Activated CD4-positive, alpha-beta memory T cell treated with anti-CD3 and anti-CD28 coated beads for 36 hours (primary cell): Measurements from ENCODE around the gene C2CD4D. TPM values are rescaled to one million over a fixed set of nuclear protein-coding genes. Genes with fewer than 3 reads are reported as not detected.

ENCODE experiments used
- CTCF ChIA-PET: fragments of 350-600 bp; sonication (Branson Sonifier 250); formaldehyde crosslinking; loops from one replicate; lab custom pipeline; 2021; ENCODE audit warnings: antibody characterized with exemption, inconsistent platforms; lab: Charles Lee
- POLR2A ChIA-PET: fragments of 350-600 bp; sonication (Branson Sonifier 250); formaldehyde crosslinking; loops from one replicate; lab custom pipeline; 2021; ENCODE audit warnings: antibody characterized with exemption; lab: Charles Lee
- DNase-seq: peaks from one replicate; pipeline ENCODE4 v3.0.0-alpha.2; 2020
- H3K27ac Mint-ChIP-seq: one replicate; pipeline ENCODE4 v1.8.0; 2021; ENCODE audit warnings: mixed read lengths
- H3K27me3 Mint-ChIP-seq: one replicate; pipeline ENCODE4 v1.8.0; 2021; ENCODE audit warnings: mixed read lengths
- H3K36me3 Mint-ChIP-seq: one replicate; pipeline ENCODE4 v1.8.0; 2021; ENCODE audit warnings: mixed read lengths
- H3K4me1 Mint-ChIP-seq: one replicate; pipeline ENCODE4 v1.8.0; 2021; ENCODE audit warnings: low read depth, mixed read lengths
- H3K4me3 Mint-ChIP-seq: one replicate; pipeline ENCODE4 v1.8.0; 2021; ENCODE audit warnings: mild to moderate bottlenecking, mixed read lengths
- H3K9me3 Mint-ChIP-seq: one replicate; pipeline ENCODE4 v1.8.0; 2021; ENCODE audit warnings: mixed read lengths
- intact Hi-C: fragments of 100-400 bp; cut with micrococcal nuclease; formaldehyde crosslinking; loops from one replicate; pipeline ENCODE4 v1.15.1; 2023
- total RNA-seq, 2 experiments: library from RNA; stranded (reverse); gene quantifications; one replicate each; pipeline ENCODE4 v1.2.3, GENCODE V29; 2021

The C2CD4D gene
- total RNA-seq, 2 experiments from 2014 or later, result 3.3 to 3.9 TPM

DNA sequence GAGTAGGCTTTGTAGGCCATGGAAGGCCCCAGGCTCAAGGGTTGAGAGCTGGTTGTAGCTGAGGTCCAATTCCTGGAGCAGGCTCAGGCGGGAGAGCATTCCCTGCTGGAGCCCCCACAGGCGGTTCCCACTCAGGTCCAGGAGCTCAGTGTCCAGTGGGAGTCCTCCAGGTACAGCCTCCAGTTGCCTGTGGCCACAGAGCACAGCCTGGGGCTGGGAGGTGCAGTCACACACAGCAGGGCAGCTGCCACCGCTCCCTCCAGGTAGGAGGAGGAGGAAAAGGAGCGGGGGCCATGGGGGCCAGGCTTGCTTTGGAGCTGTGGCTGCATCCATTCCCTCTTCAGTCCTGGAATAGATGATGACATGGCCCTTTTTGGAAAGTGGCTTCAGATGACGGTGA, 37.2 kb downstream of the C2CD4D start:
- Mint-ChIP-seq H3K36me3 (no peaks in the 10 kb centered on the region), H3K4me3 (no peak overlapping the region), H3K27ac (no peak overlapping the region), H3K9me3 (no peaks in the 10 kb centered on the region), H3K27me3 (no peaks in the 10 kb centered on the region), H3K4me1 (peaks cover 8% of the 10 kb centered on the region)
- ChIA-PET POLR2A (no interaction called here), CTCF (interaction anchor here (1.6 to 2.6 kb wide), 2 partner anchors 34 to 209 kb away, joined by 4 to 8 read pairs; no protein-coding TSS in a partner anchor)
- intact Hi-C loops, result no loop called here
- no peak for DNase-seq

GRCh38 chr1:151801846-151802245, 37.8 kb downstream of the C2CD4D start:
- H3K27ac Mint-ChIP-seq, result no peak overlapping the region
- DNase-seq, result no peak
- ChIA-PET POLR2A (no interaction called here), CTCF (interaction anchor here (1.6 to 2.6 kb wide), 2 partner anchors 35 to 208 kb away, joined by 4 to 8 read pairs; no protein-coding TSS in a partner anchor)
- no peaks in the 10 kb centered on the region for H3K9me3 Mint-ChIP-seq
- H3K27me3 Mint-ChIP-seq, result no peaks in the 10 kb centered on the region
- intact Hi-C loops, result no loop called here
- H3K4me1 Mint-ChIP-seq, result peaks cover 8% of the 10 kb centered on the region
- no peak overlapping the region for H3K4me3 Mint-ChIP-seq
- H3K36me3 Mint-ChIP-seq, result no peaks in the 10 kb centered on the region

GRCh38 chr1:151801310-151801820, 38.3 kb downstream of the C2CD4D start:
- Mint-ChIP-seq H3K27me3 (no peaks in the 10 kb centered on the region), H3K27ac (no peak overlapping the region), H3K9me3 (no peaks in the 10 kb centered on the region), H3K4me1 (peaks cover 8% of the 10 kb centered on the region), H3K4me3 (no peak overlapping the region), H3K36me3 (no peaks in the 10 kb centered on the region)
- intact Hi-C loops, result no loop called here
- ChIA-PET POLR2A (no interaction called here), CTCF (interaction anchor here (2.6 kb wide), 1 partner anchor 35 kb away, joined by 8 read pairs; no protein-coding TSS in a partner anchor)
- no peak for DNase-seq

DNA sequence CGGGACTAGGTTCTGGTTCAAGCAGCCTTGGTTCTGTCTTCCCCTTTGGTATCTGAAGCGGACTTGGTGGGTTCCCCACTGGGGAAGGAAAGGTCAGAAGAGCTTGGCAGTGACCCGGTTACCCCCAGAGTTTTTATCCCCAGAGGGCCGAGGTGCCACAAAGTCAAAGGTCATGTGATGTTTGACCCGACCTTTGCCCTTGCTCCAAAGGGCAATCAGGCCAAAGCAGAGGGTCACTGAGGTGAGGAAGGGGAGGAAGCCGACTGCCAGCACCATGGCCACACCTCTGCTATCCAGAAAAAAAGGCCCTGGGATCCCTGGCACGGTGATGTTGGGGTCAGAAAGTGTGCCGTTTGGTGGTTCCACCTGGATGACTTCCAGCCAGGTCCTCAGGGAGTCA, 38.8 kb downstream of the C2CD4D start:
- ChIA-PET CTCF (interaction anchor here (2.6 kb wide), 1 partner anchor 36 kb away, joined by 8 read pairs; no protein-coding TSS in a partner anchor), POLR2A (no interaction called here)
- Mint-ChIP-seq H3K4me3 (no peak overlapping the region), H3K4me1 (peaks cover 8% of the 10 kb centered on the region), H3K36me3 (no peaks in the 10 kb centered on the region), H3K27ac (no peak overlapping the region), H3K27me3 (no peaks in the 10 kb centered on the region), H3K9me3 (no peaks in the 10 kb centered on the region)
- DNase-seq, result no peak
- intact Hi-C loops, result no loop called here

GRCh38 chr1:151799179-151800022, 40.2 kb downstream of the C2CD4D start:
- Mint-ChIP-seq H3K36me3 (no peaks in the 10 kb centered on the region), H3K4me1 (peaks cover 8% of the 10 kb centered on the region), H3K27me3 (no peaks in the 10 kb centered on the region), H3K9me3 (no peaks in the 10 kb centered on the region), H3K27ac (no peak overlapping the region), H3K4me3 (no peak overlapping the region)
- DNase-seq, result no peak
- POLR2A ChIA-PET, result no interaction called here
- CTCF ChIA-PET, result no interaction called here
- intact Hi-C loops, result no loop called here

DNA sequence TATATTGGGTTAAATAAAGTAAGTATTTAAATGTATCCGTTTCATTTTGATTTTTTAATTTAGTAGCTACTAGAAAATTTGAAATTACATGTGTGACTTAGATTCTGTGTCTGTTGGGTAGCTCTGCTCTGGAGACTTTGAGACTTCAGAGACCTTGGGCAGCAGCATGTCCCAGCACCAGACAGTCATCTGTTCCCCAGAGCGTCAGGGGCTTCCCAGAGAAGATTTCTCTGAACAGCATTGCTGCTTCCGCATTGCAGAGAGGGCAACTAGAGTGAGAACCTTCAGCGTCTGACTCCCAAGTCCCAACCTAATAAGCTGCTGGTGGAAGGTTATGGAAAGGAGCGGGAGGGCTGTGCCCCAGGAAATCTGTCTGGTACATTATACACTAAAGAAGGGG, 41.0 kb downstream of the C2CD4D start:
- Mint-ChIP-seq H3K4me3 (no peak overlapping the region), H3K36me3 (no peaks in the 10 kb centered on the region), H3K4me1 (peaks cover 8% of the 10 kb centered on the region), H3K9me3 (no peaks in the 10 kb centered on the region), H3K27ac (no peak overlapping the region), H3K27me3 (no peaks in the 10 kb centered on the region)
- POLR2A ChIA-PET, result no interaction called here
- CTCF ChIA-PET, result no interaction called here
- no peak for DNase-seq
- intact Hi-C loops, result no loop called here

GRCh38 chr1:151790940-151791651, 48.5 kb downstream of the C2CD4D start:
- Mint-ChIP-seq H3K4me1 (peaks cover 22% of the 10 kb centered on the region), H3K27ac (peak overlapping the region; percentile 84), H3K27me3 (peaks cover 2% of the 10 kb centered on the region), H3K4me3 (peak overlapping the region; percentile 96), H3K9me3 (no peaks in the 10 kb centered on the region), H3K36me3 (peaks cover 4% of the 10 kb centered on the region)
- intact Hi-C loops, result loop anchor here (1.0 to 2.0 kb wide), 3 partner anchors 28 to 46 kb away; partner anchors contain the start of gene MRPL9
- ChIA-PET CTCF (interaction anchor here (1.1 to 4.1 kb wide), 3 partner anchors 31 to 45 kb away, joined by 3 to 24 read pairs (median 8); partner anchors contain the start of gene RORC), POLR2A (interaction anchor here (1.7 to 2.4 kb wide), 4 partner anchors 28 to 49 kb away, joined by 7 to 21 read pairs (median 14); partner anchors contain the start of genes C2CD4D and MRPL9)
- peak; percentile 20 for DNase-seq

GRCh38 chr1:151790071-151790939, 49.3 kb downstream of the C2CD4D start, which contains the start of gene TDRKH:
Gene TDRKH (minus strand): TSS chr1:151790500. CDS start chr1:151783022, 7,478 bp downstream.
- peaks cover 4% of the 10 kb centered on the region for H3K36me3 Mint-ChIP-seq
- peak within 1 kb of the TSS; percentile 96 for H3K4me3 Mint-ChIP-seq
- peak within 1 kb of the TSS; percentile 84 for H3K27ac Mint-ChIP-seq
- ChIA-PET POLR2A (interaction anchor here (0.9 to 2.4 kb wide), 6 partner anchors 27 to 50 kb away, joined by 3 to 21 read pairs (median 8); partner anchors contain the start of genes C2CD4D and MRPL9), CTCF (interaction anchor here (0.9 to 4.1 kb wide), 5 partner anchors 27 to 196 kb away, joined by 3 to 24 read pairs (median 4); partner anchors contain the start of genes MRPL9 and RORC)
- peaks cover 2% of the 10 kb centered on the region for H3K27me3 Mint-ChIP-seq
- peaks cover 22% of the 10 kb centered on the region for H3K4me1 Mint-ChIP-seq
- intact Hi-C loops, result loop anchor here (1.0 to 2.0 kb wide), 3 partner anchors 27 to 47 kb away; partner anchors contain the start of gene MRPL9
- no peaks in the 10 kb centered on the region for H3K9me3 Mint-ChIP-seq
- DNase-seq, result peak; percentile 99

Other genes with a start within 250 kb of the C2CD4D start
- gene SNX27, start 227.8 kb downstream of the C2CD4D start, total RNA-seq, result 10 to 100 TPM; 27.1 to 30.7 TPM
- gene CELF3, start 123.0 kb downstream of the C2CD4D start, total RNA-seq, result not detected
- gene RIIAD1, start 118.3 kb downstream of the C2CD4D start, total RNA-seq, result not detected
- 100 to 1,000 TPM; 135 to 154 TPM for gene MRPL9, start 76.3 kb downstream of the C2CD4D start, total RNA-seq
- 10 to 100 TPM; 30.6 to 32.4 TPM for gene TDRKH, start 49.3 kb downstream of the C2CD4D start, total RNA-seq
- under 1 TPM; 0.33 to 0.39 TPM for gene LINGO4, start 34.4 kb downstream of the C2CD4D start, total RNA-seq
- 10 to 100 TPM in 1 of 2 experiments, 1 to 10 TPM in 1; 9.9 to 10.9 TPM for gene RORC, start 8.0 kb downstream of the C2CD4D start, total RNA-seq
- not detected for gene THEM5, start 13.9 kb upstream of the C2CD4D start, total RNA-seq
- 10 to 100 TPM; 19.6 to 24.9 TPM for gene THEM4, start 69.7 kb upstream of the C2CD4D start, total RNA-seq
- 100 to 1,000 TPM; 257 to 270 TPM for gene S100A10, start 154.0 kb upstream of the C2CD4D start, total RNA-seq
- 100 to 1,000 TPM; 460 to 477 TPM for gene S100A11, start 197.2 kb upstream of the C2CD4D start, total RNA-seq
- not detected for gene TCHHL1, start 249.2 kb upstream of the C2CD4D start, total RNA-seq